Transverse colon (tissue), 4 donors: Measurements from ENCODE around the gene EXD2. TPM values are rescaled to one million over a fixed set of nuclear protein-coding genes. Genes with fewer than 3 reads are reported as not detected.

Experiments
- DNase-seq: peaks from one replicate; pipeline ENCODE4 v3.0.0-alpha.2; 2019
- H3K27ac ChIP-seq, 4 donors: fragments of 200-600 bp; sonication (generic); 2 replicates each; pipeline ENCODE4 v1.5.1; 2016 to 2018; ENCODE audit warnings: inconsistent platforms in 4 of 4
- H3K27me3 ChIP-seq: fragments of 200-600 bp; sonication (generic); 2 replicates; pipeline ENCODE4 v1.5.1; 2017; ENCODE audit warnings: inconsistent platforms
- H3K36me3 ChIP-seq, 4 donors: fragments of 200-600 bp; sonication (generic); 2 replicates each; pipeline ENCODE4 v1.5.1; 2017 to 2019; ENCODE audit warnings: inconsistent platforms in 4 of 4
- H3K4me1 ChIP-seq, 4 donors: fragments of 200-600 bp; sonication (generic); 2 replicates each; pipeline ENCODE4 v1.5.1; 2017 to 2020; ENCODE audit warnings: inconsistent platforms in 4 of 4
- H3K4me3 ChIP-seq, 4 donors: fragments of 200-600 bp; sonication (generic); 1 replicate in 1 of 4; 2 replicates in 3 of 4; pipeline versions ENCODE4 v1.5.1 to v1.6.1; 2017 to 2019; ENCODE audit warnings: inconsistent platforms in 4 of 4
- H3K9me3 ChIP-seq, 2 donors: fragments of 200-600 bp; sonication (generic); 2 replicates each; pipeline ENCODE4 v1.5.1; 2017 to 2019; ENCODE audit warnings: inconsistent platforms in 2 of 2
- EP300 ChIP-seq: sonication (generic); formaldehyde crosslinking; IDR thresholded peaks from one replicate; pipeline ENCODE4 v1.6.1; 2017; ENCODE audit warnings: antibody characterized with exemption, low read depth
- POLR2A ChIP-seq: fragments of 450-650 bp; IDR thresholded peaks from one replicate; pipeline ENCODE4 v1.6.1; 2016; ENCODE audit warnings: antibody characterized with exemption, mild to moderate bottlenecking, moderate library complexity
- POLR2AphosphoS5 ChIP-seq, 3 donors: sonication (generic); formaldehyde crosslinking; IDR thresholded peaks; one replicate each; pipeline ENCODE4 v1.6.1; 2016; ENCODE audit warnings: antibody characterized with exemption in 3 of 3
- WGBS, 2 donors: methylation state at CpG; one replicate each; pipeline ENCODE4 v1.1.5; 2018; ENCODE audit warnings: low coverage in 1 of 2; 5-methylcytosine and 5-hydroxymethylcytosine counted together
- in situ Hi-C, 4 donors: fragments of 200-750 bp; cut with MboI; loops; one replicate each; pipeline versions ENCODE4 v1.15.0 to v1.15.1; 2017; ENCODE audit warnings: low sequenced_read_pairs in 3 of 4, low pct_ligation_motif_present in 1 of 4, low pct_unique_long_range_greater_than_20kb in 1 of 4
- intact Hi-C: fragments of 100-400 bp; cut with DNase I; formaldehyde crosslinking; loops from one replicate; pipeline ENCODE4 v1.15.1; 2023; ENCODE audit warnings: low total_unique reads
- small RNA-seq, 4 donors: library from RNA; depleted of rRNA; stranded (forward); fragments of <200 nt; gene quantifications; one replicate each; pipeline ENCODE3, GENCODE V24; 2016
- total RNA-seq, 4 donors: library from RNA; depleted of rRNA; stranded (reverse); fragments of >200 nt; gene quantifications; one replicate each; pipeline ENCODE4 v1.1.0, GENCODE V29; 2016
- TF ChIP-seq, protein P1 (sequence below), 5 experiments: fragments of 200-600 bp in 3 of 5; fragments of 450-650 bp in 2 of 5; sonication (generic) in 3 of 5; IDR thresholded peaks; 1 replicate in 2 of 5; 2 replicates in 3 of 5; pipeline ENCODE4 v1.5.1; 2016 to 2017; ENCODE audit warnings: antibody characterized with exemption in 5 of 5, inconsistent platforms in 3 of 5, mild to moderate bottlenecking in 2 of 5, moderate library complexity in 1 of 5

EXD2 gene
- total RNA-seq, 4 donors from 2014 or later: 16.5 to 33.8 (median 22.8) TPM

DNA sequence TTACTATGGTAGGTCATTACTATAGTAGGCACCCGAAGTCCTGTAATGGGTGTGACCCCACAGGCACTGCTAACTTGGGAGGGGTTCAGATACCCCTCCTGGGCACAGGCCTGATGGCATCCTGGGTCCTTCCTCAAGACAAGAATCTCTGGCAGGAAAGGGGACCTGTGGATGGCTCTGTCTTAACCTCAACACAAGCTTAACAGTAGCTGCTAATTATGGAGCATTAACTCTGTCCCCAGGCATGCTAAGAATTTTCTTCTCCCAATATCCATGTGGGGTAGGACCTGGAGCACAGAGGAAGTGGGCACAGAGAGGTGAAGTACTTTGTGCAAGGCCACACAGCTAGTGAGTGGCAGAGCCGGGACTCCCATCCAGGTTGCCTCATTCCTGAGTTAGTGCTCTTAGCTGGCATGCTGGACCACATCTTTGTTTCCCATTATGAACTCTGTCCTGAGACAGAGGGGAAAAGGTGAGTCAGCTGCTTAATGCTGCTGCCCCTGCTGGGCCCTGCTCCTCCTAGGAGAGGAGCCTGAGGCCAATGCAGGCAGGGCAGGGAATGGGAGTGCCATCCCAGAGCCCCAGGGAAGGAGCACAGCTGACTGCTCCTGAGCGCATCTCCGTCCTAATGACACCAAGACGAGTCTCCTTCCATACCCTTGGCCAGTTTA, 100.7 kb downstream of the EXD2 start:
- H3K36me3 ChIP-seq: no peaks in the 10 kb centered on the region
- 73% methylated on average over 5 of the region's 5 CpGs; no CpG with 5 or more reads in 1 of the 2 donors for WGBS, 2 donors
- no peak overlapping the region for H3K4me3 ChIP-seq
- H3K27me3 ChIP-seq: no peaks in the 10 kb centered on the region
- in situ Hi-C loops: no loop called here
- DNase-seq: no peak
- no peaks in the 10 kb centered on the region for H3K4me1 ChIP-seq
- TF ChIP-seq, protein P1, sequence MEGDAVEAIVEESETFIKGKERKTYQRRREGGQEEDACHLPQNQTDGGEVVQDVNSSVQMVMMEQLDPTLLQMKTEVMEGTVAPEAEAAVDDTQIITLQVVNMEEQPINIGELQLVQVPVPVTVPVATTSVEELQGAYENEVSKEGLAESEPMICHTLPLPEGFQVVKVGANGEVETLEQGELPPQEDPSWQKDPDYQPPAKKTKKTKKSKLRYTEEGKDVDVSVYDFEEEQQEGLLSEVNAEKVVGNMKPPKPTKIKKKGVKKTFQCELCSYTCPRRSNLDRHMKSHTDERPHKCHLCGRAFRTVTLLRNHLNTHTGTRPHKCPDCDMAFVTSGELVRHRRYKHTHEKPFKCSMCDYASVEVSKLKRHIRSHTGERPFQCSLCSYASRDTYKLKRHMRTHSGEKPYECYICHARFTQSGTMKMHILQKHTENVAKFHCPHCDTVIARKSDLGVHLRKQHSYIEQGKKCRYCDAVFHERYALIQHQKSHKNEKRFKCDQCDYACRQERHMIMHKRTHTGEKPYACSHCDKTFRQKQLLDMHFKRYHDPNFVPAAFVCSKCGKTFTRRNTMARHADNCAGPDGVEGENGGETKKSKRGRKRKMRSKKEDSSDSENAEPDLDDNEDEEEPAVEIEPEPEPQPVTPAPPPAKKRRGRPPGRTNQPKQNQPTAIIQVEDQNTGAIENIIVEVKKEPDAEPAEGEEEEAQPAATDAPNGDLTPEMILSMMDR (IDR thresholded peaks at IDR 0.05): no peak
- TF ChIP-seq POLR2AphosphoS5 (IDR thresholded peaks at IDR 0.05): no peak
- no peak for TF ChIP-seq EP300
- no peak for TF ChIP-seq POLR2A
- H3K27ac ChIP-seq: no peak overlapping the region
- H3K9me3 ChIP-seq: no peaks in the 10 kb centered on the region
- intact Hi-C loops: no loop called here

Small RNAs within 50 kb of the gene (small RNA-seq; reads per million reads assigned to genes)
- gene RF00019: 0 reads per million in 4 donors

Other genes with a start within 250 kb of the EXD2 start
- 100 to 1,000 TPM; 127 to 403 (median 197) TPM for gene ACTN1, start 212.2 kb upstream of the EXD2 start, total RNA-seq
- gene DCAF5, start 38.4 kb upstream of the EXD2 start, total RNA-seq: 10 to 100 TPM; 25.1 to 70.3 (median 42.7) TPM
- 10 to 100 TPM in 1 of 4 donors, 1 to 10 TPM in 3; 2.5 to 11.3 (median 2.8) TPM for gene GALNT16, start 68.7 kb downstream of the EXD2 start, total RNA-seq
- 10 to 100 TPM; 11.6 to 52.7 (median 30.4) TPM for gene ERH, start 206.8 kb downstream of the EXD2 start, total RNA-seq
- gene SLC39A9, start 207.2 kb downstream of the EXD2 start, total RNA-seq: 100 to 1,000 TPM in 1 of 4 donors, 10 to 100 TPM in 3; 24.5 to 103 (median 72.2) TPM